Islet of Langerhans (tissue), 1 donor: Measurements from ENCODE around the gene TMTC1.

Source experiments
- FAIRE-seq: peaks from one replicate; lab custom pipeline; 2011; peaks lifted over from hg19 to GRCh38; lab: Jason Lieb, UNC

TMTC1 gene

DNA sequence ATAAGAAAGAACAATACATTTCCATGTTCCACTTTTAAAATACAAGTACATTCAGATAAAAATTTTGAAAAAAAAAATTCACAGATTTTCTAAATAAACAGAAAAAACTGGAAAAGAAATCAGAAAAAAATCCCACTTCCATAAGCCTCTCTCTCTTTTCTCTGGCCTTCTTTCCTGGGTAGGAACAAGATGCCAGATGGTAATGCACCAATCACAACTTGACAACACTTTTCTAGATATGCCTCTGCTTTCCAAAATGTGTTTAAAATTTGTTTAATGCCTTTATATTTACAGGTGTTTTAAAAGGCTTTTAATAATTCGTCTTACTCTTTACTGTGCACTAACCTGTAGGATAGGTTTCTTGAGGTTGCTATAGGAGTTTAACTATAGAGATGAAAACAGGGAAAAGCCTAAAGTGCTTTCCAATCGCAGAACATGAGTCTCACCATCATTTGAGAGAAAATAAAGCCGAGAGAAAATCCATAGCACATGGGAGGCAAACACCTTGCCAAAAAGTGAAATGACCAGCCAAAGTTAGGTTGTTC lies 74.2 kb downstream of the TMTC1 start:
- no peak for FAIRE-seq

DNA sequence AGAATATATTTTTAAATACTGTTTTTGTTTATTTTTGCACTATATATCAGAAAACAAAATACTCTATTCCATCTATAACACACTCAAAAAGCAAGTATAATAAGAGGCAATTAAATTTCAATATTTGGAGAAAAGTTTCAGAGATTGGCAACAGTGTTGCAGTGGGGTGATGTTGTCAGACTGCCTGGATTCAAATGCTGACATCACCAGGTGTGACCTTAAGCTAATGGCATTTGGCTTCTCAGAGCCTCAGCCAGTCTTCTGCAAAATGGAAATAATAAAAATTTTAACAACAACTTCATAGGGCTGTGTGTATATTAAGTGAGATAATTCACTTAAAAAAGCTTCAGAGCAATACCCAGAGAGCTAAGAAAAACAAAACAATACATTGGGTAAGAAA lies 74.7 kb downstream of the TMTC1 start:
- FAIRE-seq = no peak

DNA sequence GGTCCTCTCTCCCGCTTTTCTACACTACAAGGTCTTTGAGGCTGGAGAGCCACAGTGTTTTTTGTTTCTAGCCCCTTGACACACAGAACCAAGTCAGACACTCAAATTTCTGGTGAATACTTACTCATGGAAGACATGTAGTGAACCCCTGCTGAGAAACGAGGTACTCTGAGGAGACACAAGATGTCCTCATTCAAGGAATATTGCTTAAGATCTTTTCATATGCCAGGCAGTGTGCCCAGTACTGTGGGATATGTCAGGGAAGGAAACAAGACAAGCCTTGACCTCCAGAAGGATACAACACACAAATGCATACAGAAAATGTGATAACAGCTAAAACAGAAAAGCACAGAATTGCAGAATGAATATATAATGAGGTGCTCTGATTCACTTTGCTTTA lies 75.9 kb downstream of the TMTC1 start:
- no peak for FAIRE-seq

DNA sequence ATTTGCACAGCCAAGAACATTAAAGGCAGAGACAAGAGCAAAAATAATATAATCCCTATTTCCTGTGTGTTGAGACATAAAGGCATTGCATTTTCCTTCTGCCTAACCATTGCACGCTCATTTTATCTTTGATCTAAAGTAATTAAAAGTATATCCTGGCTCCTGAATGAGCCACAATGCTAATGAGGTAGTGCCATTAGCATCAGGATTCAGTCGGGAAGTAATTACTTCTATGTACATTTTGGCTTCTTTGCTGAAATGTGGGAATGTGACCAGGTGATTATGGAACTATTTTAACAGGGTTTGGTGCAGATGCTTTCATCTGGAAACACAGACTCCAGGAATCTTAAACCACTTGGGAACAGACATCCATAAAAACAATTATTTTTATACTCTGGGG lies 77.4 kb downstream of the TMTC1 start:
- no peak for FAIRE-seq

DNA sequence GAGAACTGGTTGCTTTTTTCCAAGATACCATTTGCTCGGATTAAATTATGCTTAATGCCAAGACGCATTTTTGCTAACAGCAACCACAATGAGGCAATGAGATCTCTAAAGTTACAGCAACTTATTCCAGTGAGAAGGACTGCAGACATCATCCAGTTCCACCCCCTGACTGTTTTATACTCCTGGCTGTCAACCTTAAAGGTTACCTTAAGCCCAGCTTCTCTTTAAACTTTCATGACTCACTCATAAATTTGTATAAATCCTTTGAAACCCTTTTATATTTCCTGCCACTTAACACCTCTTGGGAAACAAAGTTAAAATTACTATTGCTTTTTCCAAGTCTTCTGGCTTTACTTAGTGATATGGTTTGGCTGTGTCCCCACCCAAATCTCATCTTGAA lies 80.2 kb downstream of the TMTC1 start:
- FAIRE-seq = no peak

DNA sequence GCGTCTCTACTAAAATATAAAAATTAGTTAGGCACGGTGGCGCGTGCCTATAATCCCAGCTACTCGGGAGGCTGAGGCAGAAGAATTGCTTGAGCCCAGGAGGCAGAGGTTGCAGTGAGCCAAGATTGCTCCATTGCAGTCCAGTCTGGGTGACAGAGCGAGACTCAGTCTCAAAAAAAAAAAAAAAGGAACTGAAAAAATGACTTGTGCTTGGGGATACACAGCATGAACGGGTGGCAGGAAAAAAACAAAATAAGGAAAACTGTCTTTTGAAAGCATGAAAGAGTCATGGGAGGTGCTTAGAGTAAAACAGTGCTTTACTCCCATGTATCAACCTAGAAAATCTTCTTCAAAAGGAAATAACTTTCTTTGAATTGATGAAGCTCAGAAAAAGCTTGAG lies 80.8 kb downstream of the TMTC1 start:
- FAIRE-seq = no peak

DNA sequence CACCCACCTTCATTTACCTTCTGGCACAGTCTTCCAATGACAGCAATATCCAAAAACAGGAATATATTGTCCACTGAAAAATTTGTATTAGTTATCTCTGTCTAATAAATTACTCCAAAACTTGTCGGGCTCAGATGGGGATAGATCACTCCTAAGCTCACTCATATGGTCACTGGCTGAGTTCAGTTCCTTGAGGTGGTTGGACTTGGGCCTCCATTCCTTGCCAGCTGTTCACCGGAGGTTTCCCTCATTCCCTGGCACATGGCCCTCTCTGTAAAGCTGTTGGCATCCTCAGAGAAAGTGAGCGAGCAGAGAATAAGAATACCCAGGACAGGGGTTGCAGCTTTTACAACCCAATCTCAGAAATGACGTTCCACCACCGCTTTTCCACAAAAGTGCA lies 81.5 kb downstream of the TMTC1 start:
- no peak for FAIRE-seq

DNA sequence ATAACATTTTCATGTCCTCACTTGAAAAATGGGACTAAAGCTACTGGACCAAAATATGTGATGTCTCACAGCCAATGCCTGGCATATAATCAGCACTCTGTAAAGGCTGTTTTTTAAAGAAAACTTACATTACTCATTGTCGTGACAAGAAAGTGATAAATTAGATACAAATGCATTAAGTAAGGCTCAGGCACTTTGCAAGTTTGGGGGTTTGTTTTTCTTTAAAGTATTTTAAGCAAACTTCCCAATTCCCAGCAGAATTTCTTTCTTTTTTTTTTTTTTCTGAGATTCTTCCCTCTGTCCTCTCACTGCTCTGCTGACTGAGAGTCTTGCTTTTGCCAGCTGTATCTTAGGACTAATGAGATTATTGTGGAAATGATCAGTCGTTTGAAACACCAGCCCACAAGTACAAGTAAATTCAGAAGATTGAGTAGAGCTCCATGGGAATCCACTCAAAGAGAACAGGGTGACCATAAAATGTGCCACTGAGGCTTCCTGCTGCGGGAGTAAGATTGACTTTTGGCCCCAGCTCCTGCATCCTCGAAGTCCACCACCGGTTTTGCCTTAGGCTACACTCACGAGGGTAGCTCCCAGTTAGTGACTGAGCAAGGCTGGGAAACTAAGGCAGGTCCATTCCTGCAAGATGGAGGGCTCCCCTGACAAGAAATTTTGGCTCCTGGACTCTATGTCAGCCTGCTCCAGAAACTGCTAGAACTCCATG lies 82.8 kb downstream of the TMTC1 start:
- no peak for FAIRE-seq

DNA sequence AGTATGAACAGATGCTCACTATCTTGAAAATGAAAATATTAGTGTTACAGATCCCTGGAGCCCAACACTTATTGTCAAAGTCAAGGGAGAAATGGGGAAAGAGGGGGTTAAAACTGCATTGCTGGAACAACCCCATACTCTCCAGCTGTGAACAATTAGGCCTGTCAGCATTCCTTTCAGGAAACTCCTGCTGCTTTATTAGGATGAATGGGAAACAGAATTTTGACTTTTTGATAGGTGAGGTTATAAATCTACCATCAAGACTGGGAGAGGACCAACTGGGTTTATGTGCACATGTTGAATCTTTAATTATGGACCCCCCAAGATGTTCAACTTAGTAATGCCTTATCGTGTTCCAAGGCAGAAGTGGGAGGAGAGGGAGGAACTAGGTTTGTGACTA lies 85.0 kb downstream of the TMTC1 start:
- no peak for FAIRE-seq

DNA sequence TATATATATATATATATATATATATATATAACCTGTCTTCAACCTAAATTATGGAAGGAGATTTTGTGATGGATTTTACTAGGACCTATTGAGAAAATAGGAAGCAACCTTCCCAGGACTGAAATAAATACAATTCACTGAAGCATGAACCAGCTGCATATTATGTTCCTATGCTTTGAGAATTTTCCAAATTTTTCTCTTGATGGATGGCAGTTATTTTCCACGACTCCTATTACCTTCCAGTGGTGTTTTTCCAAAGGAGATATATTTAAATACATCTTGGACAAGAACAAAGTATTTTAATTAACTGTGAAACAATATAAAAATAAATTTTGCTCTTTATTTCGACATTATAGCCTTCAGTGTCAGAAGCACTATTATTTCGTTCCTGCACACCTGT lies 87.9 kb downstream of the TMTC1 start:
- no peak for FAIRE-seq

DNA sequence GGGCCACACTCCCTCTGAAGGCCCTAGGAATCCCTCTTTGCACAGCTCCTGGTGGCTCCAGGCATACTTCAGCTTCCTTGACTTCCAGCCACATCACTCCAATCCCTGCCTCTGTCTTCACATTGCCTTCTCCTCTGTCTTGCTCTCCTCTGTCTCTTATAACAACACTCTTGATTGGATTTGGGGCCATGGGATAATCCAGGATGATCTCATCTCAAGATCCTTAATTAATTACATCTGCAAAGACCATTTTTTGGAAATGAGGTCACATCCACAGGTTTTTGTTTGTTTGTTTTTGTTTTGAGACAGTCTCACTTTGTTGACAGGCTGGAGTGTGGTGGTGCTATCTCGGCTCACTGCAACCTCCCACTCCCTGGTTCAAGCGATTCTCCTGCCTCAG lies 88.7 kb downstream of the TMTC1 start:
- no peak for FAIRE-seq

DNA sequence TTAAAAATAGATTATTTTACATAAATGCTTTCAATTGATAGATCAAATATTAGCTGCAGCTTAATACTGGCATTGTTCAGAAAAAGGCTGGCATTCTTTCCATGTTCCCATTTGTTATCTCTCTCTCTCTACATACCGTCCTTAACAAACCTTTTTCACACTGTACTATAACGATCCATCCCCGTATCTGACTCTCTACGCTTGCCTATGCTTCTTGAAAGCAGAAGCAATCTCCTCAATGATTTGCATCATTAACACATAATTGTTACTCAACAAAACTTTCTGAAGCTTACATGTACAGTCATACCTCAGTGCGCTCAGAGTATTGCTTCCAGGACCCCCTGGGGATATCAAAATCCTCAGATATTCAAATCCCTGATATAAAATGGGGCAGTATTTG lies 89.7 kb downstream of the TMTC1 start:
- FAIRE-seq = no peak

DNA sequence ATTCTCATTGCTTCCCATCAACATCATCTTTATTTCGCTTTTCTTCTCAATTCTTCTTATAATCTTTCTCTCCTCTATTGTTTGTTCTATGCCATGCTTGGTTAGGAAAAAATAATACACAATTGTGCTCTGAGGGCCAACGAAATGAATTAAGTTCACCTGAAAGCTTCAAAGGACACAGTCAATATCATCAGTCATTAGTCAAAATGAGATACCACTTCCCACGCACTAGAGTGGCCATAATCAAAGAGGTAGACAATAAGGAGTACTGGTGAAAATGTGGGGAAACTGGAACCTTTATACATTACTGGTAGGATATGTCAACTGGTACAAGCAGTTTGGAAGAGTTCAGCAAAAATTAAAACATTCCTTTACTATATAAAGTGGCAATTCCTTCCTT lies 91.5 kb downstream of the TMTC1 start:
- no peak for FAIRE-seq

DNA sequence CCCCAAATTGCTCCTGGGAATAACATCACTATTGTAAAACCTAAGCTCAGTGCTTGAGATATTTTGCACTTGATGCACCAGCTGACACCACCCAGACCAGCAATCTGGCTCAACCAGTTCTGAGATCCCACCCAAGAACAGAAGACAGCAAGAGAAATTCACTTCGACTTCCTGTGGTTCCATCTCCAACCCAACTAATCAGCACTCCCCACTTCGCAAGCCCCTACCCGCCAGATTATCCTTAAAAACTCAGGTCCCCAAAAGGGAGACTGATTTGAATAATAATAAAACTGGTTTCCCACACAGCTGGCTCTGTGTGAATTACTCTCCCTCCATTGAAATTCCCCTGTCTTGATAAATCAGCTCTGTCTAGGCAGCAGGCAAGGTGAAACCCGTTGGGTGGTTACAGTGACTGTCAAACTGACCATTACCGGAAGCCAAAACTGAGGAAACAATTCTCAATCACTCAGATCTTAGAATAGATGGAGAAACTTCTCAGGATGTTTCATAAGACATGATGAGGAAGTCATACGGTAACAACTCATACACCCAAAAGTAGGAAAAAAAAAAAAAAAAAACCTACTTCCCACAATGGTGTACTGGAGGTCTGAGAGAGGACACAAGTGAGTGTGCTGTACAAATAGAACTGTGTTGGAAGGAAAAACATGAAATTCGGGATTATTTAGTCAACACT lies 92.4 kb downstream of the TMTC1 start:
- no peak for FAIRE-seq

DNA sequence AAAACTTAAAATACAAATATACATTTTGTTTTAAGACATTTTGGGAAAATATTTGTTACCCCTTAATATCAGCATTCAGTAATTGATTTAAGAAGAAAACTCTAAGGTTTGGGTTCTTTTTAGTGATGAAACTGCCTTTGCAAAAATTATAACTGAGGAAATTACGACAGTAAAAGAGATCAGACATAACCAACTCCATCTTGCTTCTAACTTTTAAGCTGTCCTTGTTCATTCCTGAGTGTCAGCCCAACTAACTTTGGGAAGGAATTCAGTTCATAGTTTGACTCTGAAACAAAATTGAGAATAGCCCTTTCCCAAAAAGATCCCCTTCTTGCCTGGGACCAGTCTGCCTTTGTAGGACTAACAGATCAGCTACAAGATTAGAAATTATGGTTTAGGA lies 93.0 kb downstream of the TMTC1 start:
- no peak for FAIRE-seq

DNA sequence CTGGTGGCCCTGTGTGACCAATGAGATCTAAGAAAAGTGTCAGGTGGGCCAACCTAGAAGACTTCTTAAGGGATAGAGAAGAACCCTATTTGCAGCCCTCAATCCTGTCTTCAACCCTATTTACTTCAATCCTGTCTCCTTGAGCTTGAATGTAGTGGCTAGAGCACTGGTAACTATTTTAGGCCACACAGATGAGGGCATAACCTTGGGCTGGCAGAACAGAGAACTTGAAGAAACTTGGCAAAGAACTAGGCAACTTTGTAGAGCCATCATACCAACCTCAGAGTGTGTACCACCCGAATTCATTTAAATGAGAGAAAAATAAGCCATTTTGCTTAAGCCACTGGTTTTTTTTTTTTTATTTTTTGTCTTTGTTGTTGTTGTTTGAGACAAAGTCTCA lies 94.8 kb downstream of the TMTC1 start:
- no peak for FAIRE-seq

DNA sequence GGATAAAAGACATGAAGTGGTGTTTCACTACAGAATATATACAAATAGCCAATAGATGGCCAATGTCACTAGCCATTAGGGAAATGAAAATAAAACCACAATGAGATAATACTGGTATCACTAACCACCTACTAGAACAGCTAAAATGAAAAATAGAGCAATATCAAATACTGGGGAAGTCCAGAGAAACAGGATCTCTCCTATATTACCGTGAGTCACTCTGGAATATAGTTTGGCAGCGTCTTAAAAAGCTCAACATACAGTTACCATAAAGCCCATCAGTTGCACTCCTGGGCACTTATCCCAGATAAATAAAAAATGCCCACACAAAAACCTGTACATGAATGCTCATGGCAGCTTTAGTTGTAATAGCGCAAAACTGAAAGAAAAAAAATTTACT lies 101.7 kb downstream of the TMTC1 start:
- FAIRE-seq = no peak

DNA sequence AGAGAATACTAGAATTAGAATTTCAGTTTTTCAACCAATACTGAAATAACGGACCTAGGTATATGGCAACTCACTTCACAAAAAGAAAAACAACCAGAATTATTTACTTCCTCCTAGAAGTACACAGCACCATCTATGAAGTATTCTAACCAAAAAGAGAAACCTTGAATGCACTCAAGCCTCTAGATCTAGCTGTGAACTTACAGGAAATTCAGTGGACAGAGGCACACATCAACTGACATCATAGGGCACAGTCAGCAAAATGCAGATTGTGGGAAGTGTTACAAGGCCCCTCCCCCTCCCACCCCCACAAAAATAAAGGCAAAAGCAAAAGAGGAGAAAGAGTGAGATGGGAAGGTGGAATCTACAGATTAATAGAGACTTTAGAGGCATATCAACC lies 102.4 kb downstream of the TMTC1 start:
- FAIRE-seq = no peak

DNA sequence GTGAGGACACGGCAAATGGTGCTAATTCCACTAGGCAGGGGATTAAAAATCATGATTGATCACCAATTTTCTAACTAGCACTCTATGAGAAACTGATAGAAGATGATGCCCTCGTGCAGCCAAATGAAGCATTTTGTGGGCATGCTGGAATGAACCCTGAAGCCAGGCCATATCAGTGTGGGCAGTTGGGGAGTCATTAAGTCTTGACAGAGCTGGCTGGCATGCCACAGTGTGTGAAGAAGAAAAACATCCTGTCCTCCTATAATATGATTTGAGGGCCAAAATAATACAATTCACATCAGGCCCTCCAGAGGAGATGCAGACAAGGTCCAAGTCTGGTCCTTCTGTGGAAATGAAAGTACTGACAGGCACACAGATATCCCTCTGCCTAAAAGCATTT lies 107.1 kb downstream of the TMTC1 start:
- no peak for FAIRE-seq

DNA sequence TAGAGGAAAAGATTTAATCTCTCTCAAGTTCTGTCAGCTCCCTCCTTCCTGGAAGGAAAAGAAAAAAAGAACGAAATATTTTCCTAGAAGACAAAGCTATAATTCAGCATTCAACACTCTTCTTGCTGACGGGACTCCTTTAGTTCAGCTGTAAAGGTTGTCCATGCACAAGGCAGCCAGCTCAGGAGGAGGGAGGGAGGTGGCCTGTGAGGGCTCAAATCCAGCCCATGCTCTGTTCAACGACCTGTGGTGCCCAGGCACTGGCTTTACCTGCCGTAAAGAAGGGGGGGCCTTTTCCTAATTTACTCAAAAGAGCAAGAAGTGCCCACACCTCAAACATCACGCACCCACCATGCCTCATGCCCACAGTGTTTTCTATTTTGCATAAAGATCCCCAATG lies 109.3 kb downstream of the TMTC1 start:
- no peak for FAIRE-seq

DNA sequence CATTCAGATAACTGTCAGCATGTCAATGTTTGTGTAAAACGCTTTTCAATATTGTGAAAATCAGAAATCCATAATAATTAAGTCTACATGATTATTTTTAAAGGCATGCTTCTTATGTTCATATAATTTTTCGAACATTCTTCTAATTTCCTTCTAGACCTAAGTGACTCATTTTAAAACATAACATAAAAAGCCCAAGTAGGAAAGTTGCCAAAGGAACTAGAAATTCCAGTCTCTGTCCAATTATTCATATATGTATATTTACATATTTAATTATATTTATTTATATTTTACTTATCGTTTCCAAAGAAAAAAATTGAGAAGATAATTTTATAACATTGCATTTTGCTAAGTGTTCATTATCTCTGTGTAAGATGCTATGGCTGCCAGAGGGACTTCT lies 110.4 kb downstream of the TMTC1 start:
- FAIRE-seq = no peak

DNA sequence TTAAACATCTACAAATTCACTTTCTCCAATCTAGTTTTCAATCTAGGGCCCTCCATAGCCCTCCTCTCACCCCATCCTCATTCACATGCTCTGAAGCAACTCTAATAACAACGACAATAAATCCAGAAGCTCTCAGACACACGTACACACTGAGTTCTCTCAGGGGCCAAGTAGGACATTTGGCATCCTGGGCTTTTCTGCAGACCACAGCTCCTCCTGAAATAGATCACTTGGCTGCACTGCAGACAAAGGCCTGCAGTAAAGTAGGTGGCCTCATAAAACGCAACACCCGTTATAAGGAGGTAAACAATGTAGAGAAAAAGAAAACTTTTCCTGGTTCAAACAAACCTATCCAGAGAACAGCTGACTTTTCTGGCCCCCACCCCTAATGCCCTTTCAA lies 111.2 kb downstream of the TMTC1 start:
- FAIRE-seq = no peak

DNA sequence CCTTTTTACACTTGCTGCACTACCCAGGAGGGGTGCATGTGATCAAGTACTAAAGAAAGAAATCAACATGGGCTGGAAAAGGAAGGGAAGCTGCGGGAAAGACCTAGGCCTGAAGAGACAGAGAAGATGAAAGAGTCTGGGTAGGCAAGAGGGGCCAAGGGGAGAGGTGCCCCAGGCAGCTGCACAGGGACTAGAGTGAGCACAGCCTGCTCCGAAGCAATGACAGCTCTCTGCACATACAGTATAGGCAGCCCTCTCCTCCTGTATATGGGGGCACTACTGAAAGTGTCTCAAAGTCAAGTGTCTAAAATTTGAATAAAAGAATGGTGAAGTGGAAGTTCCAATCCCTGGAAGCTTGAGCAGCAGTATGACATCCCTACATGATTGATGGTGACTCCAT lies 112.0 kb downstream of the TMTC1 start:
- FAIRE-seq = no peak

DNA sequence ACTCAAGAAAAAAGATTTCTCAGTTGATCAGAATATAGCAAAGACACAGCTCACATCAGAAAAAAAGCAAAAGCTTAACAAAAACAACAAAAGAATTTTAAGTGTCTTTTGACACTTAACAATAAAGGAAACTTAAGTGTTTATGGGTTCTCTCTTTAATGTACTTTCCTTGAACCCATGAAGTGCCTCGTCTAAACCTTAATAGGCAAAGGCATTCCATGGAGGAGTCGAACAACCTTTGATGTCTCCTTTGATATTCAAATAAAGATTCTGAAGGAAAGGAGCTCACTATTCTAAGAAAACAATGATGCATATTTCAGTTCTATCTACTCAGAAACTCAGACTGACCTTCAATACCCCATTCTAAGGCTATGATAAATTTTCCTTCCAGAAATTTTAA lies 116.7 kb downstream of the TMTC1 start:
- FAIRE-seq = no peak
